HG03520 (cell line): ENCODE data around the gene OSM.
"Not testable (repeated sequence)": the region's sequence is repeated elsewhere in the genome, so short reads cannot be mapped to it uniquely, and the experiment has no call there.

ENCODE experiments used
- ATAC-seq: cut with Tn5 transposase; IDR thresholded peaks from one replicate; pipeline ENCODE4 v1.9.1; 2021; ENCODE audit warnings: mild to moderate bottlenecking, moderate library complexity; ENCODE audit not compliant: unreplicated experiment

Gene OSM

GRCh38 chr22:30230330-30230729, 36.3 kb downstream of the OSM start:
- no peak for ATAC-seq

GRCh38 chr22:30228509-30229359, 37.9 kb downstream of the OSM start:
- no peak for ATAC-seq

- no peak for ATAC-seq
Measured at GRCh38 chr22:30227438-30228228, 39.0 kb downstream of the OSM start.

GRCh38 chr22:30226192-30226832, 40.3 kb downstream of the OSM start:
- no peak for ATAC-seq

- ATAC-seq: no peak
Measured at GRCh38 chr22:30225220-30225927, 41.3 kb downstream of the OSM start.

GRCh38 chr22:30224161-30224857, 42.3 kb downstream of the OSM start:
- no peak for ATAC-seq

GRCh38 chr22:30223303-30223702, 43.3 kb downstream of the OSM start:
- ATAC-seq: no peak

- no peak for ATAC-seq
Measured at GRCh38 chr22:30222321-30222720, 44.3 kb downstream of the OSM start.

GRCh38 chr22:30221121-30221992, 45.3 kb downstream of the OSM start:
- ATAC-seq: no peak

GRCh38 chr22:30220338-30221012, 46.2 kb downstream of the OSM start:
- no peak for ATAC-seq

GRCh38 chr22:30219668-30220278, 46.9 kb downstream of the OSM start:
- ATAC-seq: no peak

GRCh38 chr22:30219049-30219654, 47.5 kb downstream of the OSM start:
- ATAC-seq: no peak

GRCh38 chr22:30217698-30218560, 48.7 kb downstream of the OSM start:
- ATAC-seq: no peak

- ATAC-seq: no peak
Measured at GRCh38 chr22:30216710-30217109, 49.9 kb downstream of the OSM start.

GRCh38 chr22:30216272-30216671, 50.4 kb downstream of the OSM start:
- ATAC-seq: not testable (repeated sequence)

GRCh38 chr22:30214703-30215407, 51.8 kb downstream of the OSM start:
- no peak for ATAC-seq
